ENCODE results near the gene TNFSF11. TPM values are rescaled to one million over a fixed set of nuclear protein-coding genes. Genes with fewer than 3 reads are reported as not detected.

Gene TNFSF11
- total and polyA plus RNA-seq, 2 of the 4 experiments (the other 2 are of a cell fraction): not detected

GRCh38 chr13:42538996-42539395, 35.0 kb upstream of the TNFSF11 start:
- Histone ChIP-seq H3K14ac (replicated peaks; ENCODE audit: low read depth, low read length) (no peak overlapping the region), H3K4me1 (ENCODE audit: control insufficient read depth, insufficient read depth, low read length) (no peaks in the 10 kb centered on the region), H2BK20ac (ENCODE audit: low read depth, low read length) (no peak overlapping the region), H2AFZ (replicated peaks; ENCODE audit: low read length, poor library complexity) (no peak overlapping the region), H3K9me1 (ENCODE audit: insufficient read depth, low read length) (no peaks in the 10 kb centered on the region), H2BK15ac (ENCODE audit: low read depth, low read length) (no peak overlapping the region), H3K27ac (ENCODE audit: insufficient read depth, low read length) (no peak overlapping the region), H4K8ac (ENCODE audit: low read depth in 2 of 2, low read length in 2 of 2) (no peak overlapping the region), H3K23ac (ENCODE audit: low read depth, low read length) (no peak overlapping the region), H3K4me3 (ENCODE audit: insufficient read depth, low read depth, low read length) (no peak overlapping the region), H4K20me1 (ENCODE audit: insufficient read depth, low read length) (no peaks in the 10 kb centered on the region), H2BK5ac (ENCODE audit: low read depth, low read length, poor library complexity, severe bottlenecking) (no peak overlapping the region), H3K9ac (ENCODE audit: low read depth, low read length) (no peak overlapping the region), H3K18ac (ENCODE audit: low read depth, low read length) (no peak overlapping the region), H2AK9ac (replicated peaks; ENCODE audit: low read depth, low read length, poor library complexity) (no peak overlapping the region), H3K9me3 (ENCODE audit: control insufficient read depth, insufficient read depth, low read length) (no peaks in the 10 kb centered on the region), H3K36me3 (ENCODE audit: control insufficient read depth, insufficient read depth, low read length) (no peaks in the 10 kb centered on the region), H3K4ac (ENCODE audit: low read depth, low read length) (no peak overlapping the region), H2AK5ac (ENCODE audit: low read depth, low read length) (no peak overlapping the region), H3K4me2 (ENCODE audit: low read depth, low read length) (no peak overlapping the region), H2BK120ac (ENCODE audit: low read depth, low read length) (no peak overlapping the region), H4K91ac (ENCODE audit: insufficient read depth, low read depth, low read length) (no peak overlapping the region), H3K56ac (ENCODE audit: extremely low read depth, insufficient read depth, low read length) (no peak overlapping the region), H3K79me1 (ENCODE audit: low read depth in 1 of 2, low read length in 2 of 2) (no peaks in the 10 kb centered on the region), H3K27me3 (ENCODE audit: control insufficient read depth, insufficient read depth, low read length) (peaks cover 9% of the 10 kb centered on the region), H4K5ac (ENCODE audit: low read depth, low read length) (no peak overlapping the region)
- in situ Hi-C loops (cut with MboI; ENCODE audit: low sequenced_read_pairs): no loop called here
- POLR2A ChIA-PET (ENCODE audit: unreplicated experiment): no interaction called here
- WGBS, 2 experiments (ENCODE audit: extremely low coverage in 2 of 2, insufficient read length in 1 of 2): no CpG with 5 or more reads among the region's 2 CpGs
- DNase-seq (no peak), ATAC-seq (ENCODE audit: low read depth) (no peak)
- dilution Hi-C loops (cut with HindIII; ENCODE audit: low sequenced_read_pairs, unreplicated experiment): no loop called here
- CTCF ChIA-PET: no interaction called here
- no peak for TF ChIP-seq BHLHE40 (IDR thresholded peaks at IDR 0.05; ENCODE audit: low read depth, low read length)
- TF ChIP-seq RAD21 (IDR thresholded peaks at IDR 0.05; ENCODE audit: low read length): no peak
- no peak for TF ChIP-seq USF2 (IDR thresholded peaks at IDR 0.05; ENCODE audit: low read depth, low read length)
- no peak for TF ChIP-seq FOS (IDR thresholded peaks at IDR 0.05; ENCODE audit: low read depth, low read length)
- TF ChIP-seq RCOR1 (IDR thresholded peaks at IDR 0.05; ENCODE audit: insufficient replicate concordance, low read length): no peak
- TF ChIP-seq CEBPB (IDR thresholded peaks at IDR 0.05; ENCODE audit: low read depth, low read length): no peak
- TF ChIP-seq CTCF (conservative IDR thresholded peaks at IDR 0.05; ENCODE audit: low read depth, low read length): no peak
- TF ChIP-seq POLR2A (IDR thresholded peaks at IDR 0.05; ENCODE audit: low read depth, low read length): no peak
- TF ChIP-seq MAFK (IDR thresholded peaks at IDR 0.05; ENCODE audit: low read depth, low read length): no peak
- TF ChIP-seq SMC3 (IDR thresholded peaks at IDR 0.05; ENCODE audit: low read depth, low read length): no peak
- no peak for TF ChIP-seq RFX5 (IDR thresholded peaks at IDR 0.05; ENCODE audit: low read depth, low read length)
- no peak for TF ChIP-seq MAZ (IDR thresholded peaks at IDR 0.05; ENCODE audit: borderline replicate concordance, low read depth, low read length)
- TF ChIP-seq CHD1 (IDR thresholded peaks at IDR 0.05; ENCODE audit: low read depth, low read length): no peak
- TF ChIP-seq MXI1 (IDR thresholded peaks at IDR 0.05; ENCODE audit: borderline replicate concordance, low read depth, low read length): no peak
- TF ChIP-seq ELK1 (IDR thresholded peaks at IDR 0.05; ENCODE audit: borderline replicate concordance, low read depth, low read length): no peak
- no peak for TF ChIP-seq NFE2L2 (IDR thresholded peaks at IDR 0.05; ENCODE audit: low read depth, low read length)
- BruUV-seq (replicated peaks): no TSS peak
- intact Hi-C loops (cut with micrococcal nuclease): no loop called here

Data from IMR-90 (cell line).